Calu3 (cell line): ENCODE measurements around the gene PLXNA4. TPM values are rescaled to one million over a fixed set of nuclear protein-coding genes. Genes with fewer than 3 reads are reported as not detected.

ENCODE experiments used
- BruUV-seq: library from RNA; stranded (reverse); fragments of 400-500 nt; replicated peaks from 2 replicates; lab custom pipeline; 2021; lab: Mats Ljungman, UMichigan
- CTCF ChIA-PET: fragments of 300-600 bp; sonication (Branson Sonifier 250); formaldehyde crosslinking; loops from one replicate; lab custom pipeline; 2022; ENCODE audit warnings: antibody characterized with exemption; lab: Charles Lee
- DNase-seq: peaks from one replicate; pipeline ENCODE4 v3.0.0; 2022
- H3K27ac Mint-ChIP-seq: one replicate; pipeline ENCODE4 v1.8.0; 2022; ENCODE audit warnings: mixed read lengths; ENCODE audit not compliant: unreplicated experiment
- H3K27me3 Mint-ChIP-seq: one replicate; pipeline ENCODE4 v1.8.0; 2022; ENCODE audit warnings: mixed read lengths; ENCODE audit not compliant: unreplicated experiment
- H3K36me3 Mint-ChIP-seq: one replicate; pipeline ENCODE4 v1.8.0; 2022; ENCODE audit warnings: mild to moderate bottlenecking, moderate library complexity, mixed read lengths; ENCODE audit not compliant: insufficient read depth, unreplicated experiment
- H3K4me1 Mint-ChIP-seq: one replicate; pipeline ENCODE4 v1.8.0; 2022; ENCODE audit warnings: mild to moderate bottlenecking, low read depth, mixed read lengths; ENCODE audit not compliant: unreplicated experiment
- H3K4me3 Mint-ChIP-seq: one replicate; pipeline ENCODE4 v1.8.0; 2022; ENCODE audit warnings: mild to moderate bottlenecking, low read depth, moderate library complexity, mixed read lengths; ENCODE audit not compliant: unreplicated experiment
- H3K9me3 Mint-ChIP-seq: one replicate; pipeline ENCODE4 v1.8.0; 2022; ENCODE audit warnings: low read depth, mixed read lengths; ENCODE audit not compliant: unreplicated experiment
- intact Hi-C: fragments of 100-400 bp; cut with micrococcal nuclease; formaldehyde crosslinking; loops from one replicate; pipeline ENCODE4 v1.10.0; 2022; ENCODE audit not compliant: unreplicated experiment
- total RNA-seq: library from RNA; stranded (reverse); gene quantifications from 2 replicates; pipeline ENCODE4 v1.2.3, GENCODE V29; 2022
- TF ChIP-seq, protein P1 (sequence below): fragments of 200-600 bp; IDR thresholded peaks from one replicate; pipeline ENCODE4 v1.8.0; 2022; ENCODE audit warnings: antibody characterized with exemption; ENCODE audit not compliant: unreplicated experiment

Gene PLXNA4
- total RNA-seq, 1 experiment from 2014 or later: not detected

DNA sequence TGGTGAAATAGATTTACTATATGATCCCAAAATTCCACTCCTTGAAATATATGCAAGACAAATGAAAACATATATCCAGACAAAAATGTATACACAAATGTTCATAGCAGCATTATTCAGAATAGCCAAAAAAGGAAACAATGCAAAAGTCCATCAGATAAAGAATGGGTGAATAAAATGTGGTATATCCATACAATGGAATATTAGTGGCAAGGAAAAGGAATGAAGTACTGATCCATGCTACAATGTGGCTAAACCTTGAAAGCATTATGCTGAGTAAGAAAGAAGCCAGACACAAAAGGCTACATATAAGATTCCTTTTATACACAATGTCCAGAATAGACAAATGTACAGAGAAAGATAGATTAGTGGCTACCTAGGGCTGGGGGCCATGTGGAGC is 225.5 kb downstream of the PLXNA4 start:
- DNase-seq: no peak
- no peaks in the 10 kb centered on the region for H3K36me3 Mint-ChIP-seq
- no peaks in the 10 kb centered on the region for H3K4me1 Mint-ChIP-seq
- H3K9me3 Mint-ChIP-seq: no peaks in the 10 kb centered on the region
- TF ChIP-seq, protein P1, sequence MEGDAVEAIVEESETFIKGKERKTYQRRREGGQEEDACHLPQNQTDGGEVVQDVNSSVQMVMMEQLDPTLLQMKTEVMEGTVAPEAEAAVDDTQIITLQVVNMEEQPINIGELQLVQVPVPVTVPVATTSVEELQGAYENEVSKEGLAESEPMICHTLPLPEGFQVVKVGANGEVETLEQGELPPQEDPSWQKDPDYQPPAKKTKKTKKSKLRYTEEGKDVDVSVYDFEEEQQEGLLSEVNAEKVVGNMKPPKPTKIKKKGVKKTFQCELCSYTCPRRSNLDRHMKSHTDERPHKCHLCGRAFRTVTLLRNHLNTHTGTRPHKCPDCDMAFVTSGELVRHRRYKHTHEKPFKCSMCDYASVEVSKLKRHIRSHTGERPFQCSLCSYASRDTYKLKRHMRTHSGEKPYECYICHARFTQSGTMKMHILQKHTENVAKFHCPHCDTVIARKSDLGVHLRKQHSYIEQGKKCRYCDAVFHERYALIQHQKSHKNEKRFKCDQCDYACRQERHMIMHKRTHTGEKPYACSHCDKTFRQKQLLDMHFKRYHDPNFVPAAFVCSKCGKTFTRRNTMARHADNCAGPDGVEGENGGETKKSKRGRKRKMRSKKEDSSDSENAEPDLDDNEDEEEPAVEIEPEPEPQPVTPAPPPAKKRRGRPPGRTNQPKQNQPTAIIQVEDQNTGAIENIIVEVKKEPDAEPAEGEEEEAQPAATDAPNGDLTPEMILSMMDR: no peak
- H3K4me3 Mint-ChIP-seq: no peak overlapping the region
- no peak overlapping the region for H3K27ac Mint-ChIP-seq
- no TSS peak for BruUV-seq
- peaks cover 98% of the 10 kb centered on the region for H3K27me3 Mint-ChIP-seq
- intact Hi-C loops: no loop called here
- CTCF ChIA-PET: no interaction called here

GRCh38 chr7:132349075-132349474 is 227.2 kb downstream of the PLXNA4 start:
- Mint-ChIP-seq H3K4me1 (no peaks in the 10 kb centered on the region), H3K9me3 (no peaks in the 10 kb centered on the region), H3K27me3 (peaks cover 98% of the 10 kb centered on the region), H3K27ac (no peak overlapping the region), H3K36me3 (no peaks in the 10 kb centered on the region), H3K4me3 (no peak overlapping the region)
- intact Hi-C loops: no loop called here
- DNase-seq: no peak
- CTCF ChIA-PET: no interaction called here
- TF ChIP-seq, protein P1: no peak
- no TSS peak for BruUV-seq

DNA sequence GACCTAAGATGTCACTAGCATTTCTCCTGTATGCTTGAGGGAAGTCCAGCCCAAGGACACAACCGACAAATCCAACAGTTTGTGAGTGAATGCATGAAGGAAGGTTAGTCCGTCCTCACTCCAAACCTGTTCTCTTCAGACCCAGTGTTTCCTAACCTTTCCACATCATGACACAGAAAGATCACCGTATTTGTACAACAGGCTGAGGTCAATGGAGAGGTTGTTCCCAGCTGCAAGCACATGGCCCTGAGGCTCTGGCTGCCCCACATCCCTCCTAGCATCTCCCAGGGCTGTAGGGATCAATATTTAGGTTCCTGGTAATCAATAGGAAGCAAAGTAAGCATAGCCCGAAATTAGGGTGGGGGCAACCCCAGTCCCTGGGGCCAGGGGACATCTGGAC is 227.9 kb downstream of the PLXNA4 start:
- TF ChIP-seq, protein P1: no peak
- no TSS peak for BruUV-seq
- H3K4me1 Mint-ChIP-seq: no peaks in the 10 kb centered on the region
- CTCF ChIA-PET: no interaction called here
- intact Hi-C loops: no loop called here
- H3K27me3 Mint-ChIP-seq: peaks cover 100% of the 10 kb centered on the region
- H3K4me3 Mint-ChIP-seq: no peak overlapping the region
- no peaks in the 10 kb centered on the region for H3K9me3 Mint-ChIP-seq
- no peaks in the 10 kb centered on the region for H3K36me3 Mint-ChIP-seq
- DNase-seq: no peak
- H3K27ac Mint-ChIP-seq: no peak overlapping the region

DNA sequence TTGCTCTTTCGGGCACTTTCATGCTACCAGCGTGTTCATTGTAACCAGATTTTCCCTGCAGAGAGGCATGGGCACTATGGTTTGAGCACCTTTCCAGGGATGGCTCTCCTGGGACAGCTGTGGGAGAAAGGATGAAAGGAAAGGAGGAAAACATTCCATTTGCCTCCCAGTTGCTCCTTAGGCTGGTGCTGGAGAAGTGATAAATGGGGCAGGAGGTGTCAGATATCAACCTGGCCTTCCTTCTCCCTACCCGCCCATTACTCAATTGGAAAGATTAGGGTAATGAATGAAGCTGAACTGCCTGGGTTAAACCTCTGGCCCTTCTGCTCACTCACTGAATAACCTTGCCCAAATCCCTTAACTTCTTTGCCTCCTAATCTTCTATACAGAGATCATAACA is 228.4 kb downstream of the PLXNA4 start:
- CTCF ChIA-PET: no interaction called here
- no peaks in the 10 kb centered on the region for H3K36me3 Mint-ChIP-seq
- peaks cover 100% of the 10 kb centered on the region for H3K27me3 Mint-ChIP-seq
- H3K4me3 Mint-ChIP-seq: no peak overlapping the region
- intact Hi-C loops: no loop called here
- no peak overlapping the region for H3K27ac Mint-ChIP-seq
- no peaks in the 10 kb centered on the region for H3K9me3 Mint-ChIP-seq
- no peaks in the 10 kb centered on the region for H3K4me1 Mint-ChIP-seq
- no peak for DNase-seq
- BruUV-seq: no TSS peak
- TF ChIP-seq, protein P1: no peak
